Hindlimb muscle (tissue), 1 donor: ENCODE measurements around the gene PGM2L1. TPM values are rescaled to one million over a fixed set of nuclear protein-coding genes. Genes with fewer than 3 reads are reported as not detected.
"Not testable (repeated sequence)": the region's sequence is repeated elsewhere in the genome, so short reads cannot be mapped to it uniquely, and the experiment has no call there.

ENCODE experiments used
- DNase-seq: peaks from one replicate; pipeline ENCODE4 v3.0.0-alpha.2; 2013
- polyA plus RNA-seq: library from polyadenylated mRNA; unstranded; fragments of 120-200 nt; gene quantifications from one replicate; pipeline ENCODE4 v1.2.1, GENCODE V29; 2013; ENCODE audit not compliant: insufficient read length

PGM2L1 gene
- polyA plus RNA-seq, 1 donor, result 4.6 TPM

GRCh38 chr11:74397501-74398243 is 561 bp downstream of the PGM2L1 start:
- DNase-seq, result peak; percentile 9

- no peak for DNase-seq
These were observed 6.0 kb downstream of the PGM2L1 start for GRCh38 chr11:74392256-74392655.

GRCh38 chr11:74391193-74391592 is 7.0 kb downstream of the PGM2L1 start:
- DNase-seq, result no peak

- DNase-seq, result no peak
These were observed 7.5 kb downstream of the PGM2L1 start for GRCh38 chr11:74390697-74391096.

- DNase-seq, result peak; percentile 39
These were observed 9.4 kb downstream of the PGM2L1 start for GRCh38 chr11:74388678-74389327.

- DNase-seq, result no peak
These were observed 13.6 kb downstream of the PGM2L1 start for GRCh38 chr11:74384641-74385040.

GRCh38 chr11:74380746-74381439 is 17.3 kb downstream of the PGM2L1 start:
- no peak for DNase-seq

GRCh38 chr11:74377689-74378088 is 20.5 kb downstream of the PGM2L1 start:
- DNase-seq, result no peak

GRCh38 chr11:74373382-74373781 is 24.9 kb downstream of the PGM2L1 start:
- no peak for DNase-seq

- DNase-seq, result no peak
These were observed 26.8 kb downstream of the PGM2L1 start for GRCh38 chr11:74371269-74372052.

GRCh38 chr11:74370123-74370522 is 28.1 kb downstream of the PGM2L1 start:
- DNase-seq, result no peak

GRCh38 chr11:74367881-74368280 is 30.4 kb downstream of the PGM2L1 start:
- no peak for DNase-seq

- no peak for DNase-seq
These were observed 31.7 kb downstream of the PGM2L1 start for GRCh38 chr11:74366576-74366975.

GRCh38 chr11:74365805-74366204 is 32.4 kb downstream of the PGM2L1 start:
- not testable (repeated sequence) for DNase-seq

GRCh38 chr11:74357449-74357848 is 40.8 kb downstream of the PGM2L1 start:
- no peak for DNase-seq

- DNase-seq, result no peak
These were observed 42.6 kb downstream of the PGM2L1 start for GRCh38 chr11:74355626-74356025.

GRCh38 chr11:74354036-74354435 is 44.2 kb downstream of the PGM2L1 start:
- DNase-seq, result no peak

- DNase-seq, result no peak
These were observed 50.9 kb downstream of the PGM2L1 start for GRCh38 chr11:74347381-74347780.

- no peak for DNase-seq
These were observed 52.8 kb downstream of the PGM2L1 start for GRCh38 chr11:74345420-74345819.

- no peak for DNase-seq
These were observed 56.3 kb downstream of the PGM2L1 start for GRCh38 chr11:74341921-74342320.

GRCh38 chr11:74339619-74340018 is 58.6 kb downstream of the PGM2L1 start:
- no peak for DNase-seq

- no peak for DNase-seq
These were observed 59.3 kb downstream of the PGM2L1 start for GRCh38 chr11:74338963-74339362.

- DNase-seq, result no peak
These were observed 65.0 kb downstream of the PGM2L1 start for GRCh38 chr11:74333193-74333592.
